Mesenteric fat pad (tissue), 1 donor: ENCODE data around the gene PRMT6. TPM values are rescaled to one million over a fixed set of nuclear protein-coding genes. Genes with fewer than 3 reads are reported as not detected.
"Not testable (repeated sequence)": the region's sequence is repeated elsewhere in the genome, so short reads cannot be mapped to it uniquely, and the experiment has no call there.

Experiments used
- DNase-seq: peaks from one replicate; pipeline ENCODE4 v3.0.0-alpha.2; 2020; ENCODE audit warnings: low spot score
- total RNA-seq: library from RNA; stranded (reverse); fragmentation: NEBNext Ultra II Directional; extraction: Animal tissue kit (Norgen Biotek cat#: 25700); gene quantifications from one replicate; pipeline ENCODE4 v1.2.1, GENCODE V29; 2021
- donor health status: DM: yes; HTN: yes; CAD: no.

PRMT6 gene
- total RNA-seq, 1 donor from 2014 or later = 6.5 TPM

DNA sequence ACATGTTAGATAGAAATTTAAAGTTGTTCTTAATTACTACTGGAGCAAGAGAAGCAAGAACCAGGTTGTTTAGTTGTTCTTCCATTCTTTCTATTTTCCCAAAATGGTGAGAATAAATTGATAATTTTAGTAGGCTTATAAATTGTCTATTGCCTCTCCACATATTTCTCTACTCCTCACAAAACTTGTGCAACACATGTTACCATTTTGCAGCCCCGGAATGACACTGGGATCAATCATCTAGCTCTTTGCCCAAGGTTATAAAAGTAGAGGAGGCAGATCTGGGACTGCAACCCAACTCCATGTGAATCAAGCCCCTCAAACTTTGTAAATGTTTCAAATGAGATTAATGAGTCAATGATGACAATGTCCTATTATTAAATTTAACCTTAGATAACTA lies 34.9 kb downstream of the PRMT6 start:
- no peak for DNase-seq

DNA sequence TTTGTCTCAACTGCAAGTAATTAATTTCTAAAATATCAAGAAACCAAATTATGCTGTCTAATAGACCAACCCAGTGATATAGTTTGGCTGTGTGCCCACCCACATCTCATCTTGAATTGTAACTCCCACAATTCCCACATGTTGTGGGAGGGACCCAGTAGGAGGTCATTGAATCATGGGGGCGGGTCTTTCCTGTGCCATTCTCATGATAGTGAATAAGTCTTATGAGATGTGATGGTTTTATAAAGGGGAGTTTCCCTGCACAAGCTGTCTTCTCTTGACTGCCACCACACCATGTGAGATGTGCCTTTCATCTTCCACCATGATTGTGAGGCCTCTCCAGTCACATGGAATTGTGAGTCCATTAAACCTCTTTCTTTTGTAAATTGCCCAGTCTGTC lies 36.9 kb downstream of the PRMT6 start:
- not testable (repeated sequence) for DNase-seq

- DNase-seq = no peak
These were observed 39.2 kb downstream of the PRMT6 start for GRCh38 chr1:107095647-107096046.

- no peak for DNase-seq
These were observed 40.2 kb downstream of the PRMT6 start for GRCh38 chr1:107096690-107097089.

GRCh38 chr1:107098961-107099360 lies 42.5 kb downstream of the PRMT6 start:
- DNase-seq = no peak

DNA sequence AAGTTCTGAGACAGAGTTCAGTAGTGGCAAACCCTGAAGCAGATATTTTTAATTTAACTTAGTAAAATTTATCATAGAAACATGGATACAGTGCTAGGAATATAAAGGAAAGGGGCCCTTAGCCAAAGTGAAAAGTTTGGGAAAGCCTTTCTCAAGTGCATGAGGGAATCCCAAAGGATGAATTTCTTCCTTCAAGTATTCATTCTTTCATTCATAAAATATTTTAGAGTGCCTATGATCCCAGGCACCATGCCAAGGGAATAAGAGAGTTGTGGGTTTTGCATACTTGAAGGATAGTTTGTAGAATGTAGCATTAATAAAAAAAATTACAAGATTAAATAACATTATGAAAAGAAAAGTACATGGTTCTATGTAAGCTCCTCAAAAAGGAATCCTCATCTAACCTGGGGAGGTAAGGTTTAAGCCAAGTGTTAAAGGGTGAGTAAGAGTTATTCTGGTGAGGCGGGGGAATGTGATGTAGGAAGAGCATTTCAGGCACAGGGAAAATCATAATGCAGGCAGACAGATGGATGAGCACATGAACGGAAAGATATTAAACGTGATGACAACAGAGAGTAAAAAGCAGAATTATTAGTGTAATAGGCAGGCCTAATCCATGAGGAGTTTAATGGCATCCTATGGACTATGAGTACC lies 44.0 kb downstream of the PRMT6 start:
- no peak for DNase-seq

DNA sequence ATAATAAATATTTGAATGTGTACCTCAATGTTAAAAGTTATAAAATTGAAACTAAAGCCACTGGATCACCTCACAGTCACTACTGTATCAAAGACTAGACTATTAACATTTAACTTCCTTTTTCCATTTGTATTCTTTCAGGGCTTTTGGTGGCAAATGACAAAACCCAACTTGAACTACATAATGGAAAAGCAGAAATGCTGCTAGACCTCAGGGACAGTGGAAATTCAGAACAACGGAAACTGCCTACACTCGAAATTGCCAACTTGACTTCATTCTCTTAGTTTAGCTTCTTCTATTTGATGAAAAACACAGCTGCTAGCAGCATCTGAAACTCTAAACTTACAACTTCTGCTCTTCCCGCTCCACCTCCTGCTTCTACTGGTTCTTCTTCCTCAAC lies 49.4 kb downstream of the PRMT6 start:
- no peak for DNase-seq

Other genes starting within 250 kb of the PRMT6 start
- gene NTNG1, start 84.4 kb downstream of the PRMT6 start, total RNA-seq = not detected